Left lobe of liver (tissue), 2 donors: ENCODE data around the gene TAOK3. TPM values are rescaled to one million over a fixed set of nuclear protein-coding genes. Genes with fewer than 3 reads are reported as not detected.
"Not testable (repeated sequence)": the region's sequence is repeated elsewhere in the genome, so short reads cannot be mapped to it uniquely, and the experiment has no call there.

Source experiments
- ATAC-seq: fragments of 200-7000 bp; cut with Tn5 transposase; one replicate; pipeline ENCODE4 v1.9.1; 2020; ENCODE audit warnings: mild to moderate bottlenecking, moderate library complexity
- DNase-seq: peaks from one replicate; pipeline ENCODE4 v3.0.0-alpha.2; 2020; ENCODE audit warnings: low spot score
- total RNA-seq: library from RNA; stranded (reverse); gene quantifications from one replicate; pipeline ENCODE4 v1.2.1, GENCODE V29; 2021
- donor health status: DM: no; HTN: no; CAD: no; lungs with moderate emphysema.
- donor health status: DM: no; HTN: yes; CAD: no.

TAOK3 gene
- total RNA-seq, 1 donor from 2014 or later = 15.5 TPM

- no peak for ATAC-seq
- no peak for DNase-seq
These were observed 226.9 kb downstream of the TAOK3 start for GRCh38 chr12:118145798-118146156.

DNA sequence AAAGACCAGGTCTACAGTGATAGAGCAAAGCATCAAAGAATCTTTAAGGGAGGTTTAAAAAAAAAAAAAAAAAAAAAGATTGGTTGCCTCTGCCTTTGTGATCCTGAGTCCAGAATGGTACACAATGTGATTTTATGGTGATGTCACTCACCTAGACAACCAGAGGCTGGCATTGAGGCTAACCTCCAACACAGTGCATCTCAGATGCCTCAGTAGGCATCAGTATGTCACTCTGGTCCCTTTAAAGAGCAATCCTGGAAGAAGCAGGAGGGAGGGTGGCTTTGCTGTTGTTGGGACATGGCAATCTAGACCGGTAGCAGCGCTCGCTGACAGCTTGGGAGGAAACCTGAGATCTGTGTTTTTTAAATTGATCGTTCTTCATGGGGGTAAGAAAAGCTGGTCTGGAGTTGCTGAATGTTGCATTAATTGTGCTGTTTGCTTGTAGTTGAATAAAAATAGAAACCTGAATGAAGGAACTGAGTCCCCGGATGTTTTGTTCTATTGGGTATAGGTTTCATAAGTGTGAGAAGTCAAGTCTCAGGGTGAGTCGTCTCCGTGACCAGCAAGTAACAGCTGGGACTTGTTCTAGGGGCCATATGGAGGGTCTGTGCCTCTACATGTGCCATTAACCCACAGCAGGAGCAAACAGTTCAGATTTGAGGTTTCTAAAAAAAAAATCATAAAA, 227.5 kb downstream of the TAOK3 start:
- ATAC-seq = no peak
- no peak for DNase-seq

DNA sequence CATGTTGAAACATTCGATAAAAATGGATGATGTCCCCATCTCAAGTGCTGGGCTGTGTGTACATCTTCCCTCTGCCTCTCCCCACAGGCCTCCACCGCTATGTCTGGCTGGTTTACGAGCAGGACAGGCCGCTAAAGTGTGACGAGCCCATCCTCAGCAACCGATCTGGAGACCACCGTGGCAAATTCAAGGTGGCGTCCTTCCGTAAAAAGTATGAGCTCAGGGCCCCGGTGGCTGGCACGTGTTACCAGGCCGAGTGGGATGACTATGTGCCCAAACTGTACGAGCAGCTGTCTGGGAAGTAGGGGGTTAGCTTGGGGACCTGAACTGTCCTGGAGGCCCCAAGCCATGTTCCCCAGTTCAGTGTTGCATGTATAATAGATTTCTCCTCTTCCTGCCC, 228.2 kb downstream of the TAOK3 start:
- ATAC-seq (no peak), DNase-seq (no peak)

DNA sequence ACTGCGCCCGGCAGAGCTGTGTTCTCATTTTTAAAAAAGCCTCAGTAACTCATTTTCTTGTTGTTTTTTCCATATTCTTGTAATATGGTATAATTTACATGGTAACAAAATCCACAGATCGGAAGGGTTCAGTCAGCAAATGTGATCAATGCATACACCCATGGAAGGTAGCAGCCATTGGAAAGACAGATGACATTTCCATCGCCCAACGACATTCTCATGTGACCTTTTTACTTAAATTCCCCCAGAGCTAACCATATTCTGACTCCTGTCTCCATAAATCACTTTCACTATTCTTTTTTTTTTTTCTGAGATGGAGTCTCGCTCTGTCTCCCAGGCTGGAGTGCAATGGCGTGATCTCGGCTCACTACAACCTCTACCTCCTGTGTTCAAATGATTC, 231.9 kb downstream of the TAOK3 start:
- no peak for ATAC-seq
- DNase-seq = no peak

GRCh38 chr12:118137148-118137678, 235.5 kb downstream of the TAOK3 start:
- DNase-seq = no peak
- no peak for ATAC-seq

GRCh38 chr12:118136559-118137003, 236.1 kb downstream of the TAOK3 start:
- peak; percentile 71 for ATAC-seq
- peak; percentile 92 for DNase-seq

DNA sequence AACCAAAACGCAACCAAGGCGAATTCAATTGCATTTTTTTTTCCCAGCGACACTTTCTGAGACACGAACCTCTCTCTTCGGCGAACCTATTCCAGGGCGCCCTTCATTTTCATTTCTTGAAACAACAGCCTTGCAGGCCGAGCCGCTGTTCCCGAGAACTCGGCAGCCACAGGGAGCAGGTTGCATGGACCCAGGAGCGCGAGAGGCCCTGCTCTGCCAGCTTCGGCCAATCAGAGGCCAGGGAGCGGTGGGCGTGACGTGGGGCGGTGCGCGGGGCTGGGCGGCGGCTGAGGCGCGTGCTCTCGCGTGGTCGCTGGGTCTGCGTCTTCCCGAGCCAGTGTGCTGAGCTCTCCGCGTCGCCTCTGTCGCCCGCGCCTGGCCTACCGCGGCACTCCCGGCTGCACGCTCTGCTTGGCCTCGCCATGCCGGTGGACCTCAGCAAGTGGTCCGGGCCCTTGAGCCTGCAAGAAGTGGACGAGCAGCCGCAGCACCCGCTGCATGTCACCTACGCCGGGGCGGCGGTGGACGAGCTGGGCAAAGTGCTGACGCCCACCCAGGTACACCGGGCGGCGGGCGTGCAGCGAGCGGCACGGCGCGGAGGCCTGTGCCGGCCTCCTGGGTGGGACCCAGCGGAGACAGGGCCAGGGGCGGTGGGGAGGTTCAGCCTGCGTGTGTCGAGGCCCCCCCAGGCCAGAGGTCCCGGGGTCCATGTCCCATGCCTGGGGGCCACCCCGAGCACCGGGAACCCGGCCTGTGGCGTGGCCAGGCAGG, 236.7 kb downstream of the TAOK3 start, which contains the start of gene PEBP1:
TSS of gene PEBP1 (plus strand) at position 337 of the 771 bp plus-strand sequence. CDS start at position 423, 86 bp downstream.
- ATAC-seq (peak; percentile 90), DNase-seq (peak; percentile 98)

DNA sequence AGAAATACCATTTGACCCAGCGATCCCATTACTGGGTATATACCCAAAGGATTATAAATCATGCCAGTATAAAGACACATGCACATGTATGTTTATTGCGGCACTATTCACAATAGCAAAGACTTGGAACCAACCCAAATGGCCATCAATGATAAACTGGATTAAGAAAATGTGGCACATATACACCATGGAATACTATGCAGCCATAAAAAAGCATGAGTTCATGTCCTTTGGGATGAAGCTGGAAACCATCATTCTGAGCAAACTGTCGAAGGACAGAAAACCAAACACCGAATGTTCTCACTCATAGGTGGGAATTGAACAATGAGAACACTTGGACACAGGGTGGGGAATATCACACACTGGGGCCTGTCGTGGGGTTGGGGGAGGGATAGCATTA, 243.3 kb downstream of the TAOK3 start:
- not testable (repeated sequence) for DNase-seq, ATAC-seq

- DNase-seq = no peak
- ATAC-seq = no peak
These were observed 244.8 kb downstream of the TAOK3 start for GRCh38 chr12:118127867-118128266.

GRCh38 chr12:118126119-118126757, 246.5 kb downstream of the TAOK3 start:
- ATAC-seq = peak; percentile 81
- peak; percentile 94 for DNase-seq

- ATAC-seq (no peak), DNase-seq (no peak)
These were observed 247.0 kb downstream of the TAOK3 start for GRCh38 chr12:118125743-118126118.

GRCh38 chr12:118124333-118124874, 248.3 kb downstream of the TAOK3 start:
- DNase-seq = no peak
- ATAC-seq = peak; percentile 61

GRCh38 chr12:118122264-118122663, 250.4 kb downstream of the TAOK3 start:
- no peak for DNase-seq
- no peak for ATAC-seq

GRCh38 chr12:118120579-118121363, 251.9 kb downstream of the TAOK3 start:
- DNase-seq (peak; percentile 79), ATAC-seq (peak; percentile 91)

- DNase-seq = no peak
- ATAC-seq = no peak
These were observed 253.2 kb downstream of the TAOK3 start for GRCh38 chr12:118119449-118119879.

DNA sequence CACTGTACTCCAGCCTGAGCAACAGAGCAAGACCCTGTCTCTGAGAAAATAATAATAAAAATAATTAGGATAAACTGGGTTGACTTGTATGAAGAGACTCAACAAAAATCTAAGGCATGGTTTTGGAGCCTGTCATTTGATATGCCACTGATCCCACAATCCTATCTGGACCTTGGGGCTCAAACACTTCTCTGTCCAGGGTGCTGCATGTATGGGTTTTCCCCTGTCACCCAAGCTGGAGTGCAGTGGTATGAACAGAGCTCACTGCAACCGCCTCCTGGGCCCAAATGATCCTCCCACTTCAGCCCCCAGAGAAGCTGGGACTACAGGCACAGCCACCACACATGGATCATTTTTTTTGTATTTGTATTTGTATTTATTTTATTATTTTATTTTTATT, 263.6 kb downstream of the TAOK3 start:
- ATAC-seq (no peak), DNase-seq (no peak)

DNA sequence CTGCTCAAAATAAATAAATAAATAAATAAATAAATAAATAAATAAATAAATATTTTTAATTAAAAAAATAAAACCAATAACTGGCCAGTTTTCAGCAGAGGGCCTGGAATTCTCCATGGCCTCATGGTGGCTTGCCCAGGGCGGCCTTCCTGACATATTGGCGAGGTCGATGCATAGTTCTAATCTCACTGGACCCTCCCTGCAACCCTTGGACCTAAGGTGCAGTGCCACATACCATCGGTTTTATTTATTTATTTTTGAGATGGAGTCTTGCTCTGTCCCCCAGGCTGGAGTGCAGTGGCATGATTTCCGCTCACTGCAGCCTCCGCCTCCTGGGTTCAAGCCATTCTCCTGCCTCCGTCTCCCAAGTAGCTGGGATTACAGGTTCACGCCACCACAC, 265.0 kb downstream of the TAOK3 start:
- ATAC-seq = no peak
- no peak for DNase-seq

DNA sequence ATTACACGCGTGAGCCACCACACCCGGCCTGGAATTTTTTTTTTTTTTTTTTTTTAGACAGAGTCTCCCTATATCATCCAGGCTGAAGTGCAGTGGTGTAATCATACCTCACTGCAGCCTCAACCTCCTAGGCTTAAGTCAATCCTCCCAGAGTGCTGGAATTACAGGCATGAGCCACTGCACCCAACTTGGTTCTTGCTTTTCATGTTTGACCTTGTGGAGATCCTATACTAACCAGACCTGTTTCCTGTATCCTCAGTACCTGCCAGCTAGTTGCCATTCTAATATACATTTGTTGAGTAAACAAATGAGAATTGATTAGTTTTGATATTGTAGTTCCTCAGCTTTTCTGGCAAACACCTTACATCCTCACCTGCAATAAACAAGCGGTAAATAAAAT, 265.7 kb downstream of the TAOK3 start:
- no peak for DNase-seq
- ATAC-seq = no peak

DNA sequence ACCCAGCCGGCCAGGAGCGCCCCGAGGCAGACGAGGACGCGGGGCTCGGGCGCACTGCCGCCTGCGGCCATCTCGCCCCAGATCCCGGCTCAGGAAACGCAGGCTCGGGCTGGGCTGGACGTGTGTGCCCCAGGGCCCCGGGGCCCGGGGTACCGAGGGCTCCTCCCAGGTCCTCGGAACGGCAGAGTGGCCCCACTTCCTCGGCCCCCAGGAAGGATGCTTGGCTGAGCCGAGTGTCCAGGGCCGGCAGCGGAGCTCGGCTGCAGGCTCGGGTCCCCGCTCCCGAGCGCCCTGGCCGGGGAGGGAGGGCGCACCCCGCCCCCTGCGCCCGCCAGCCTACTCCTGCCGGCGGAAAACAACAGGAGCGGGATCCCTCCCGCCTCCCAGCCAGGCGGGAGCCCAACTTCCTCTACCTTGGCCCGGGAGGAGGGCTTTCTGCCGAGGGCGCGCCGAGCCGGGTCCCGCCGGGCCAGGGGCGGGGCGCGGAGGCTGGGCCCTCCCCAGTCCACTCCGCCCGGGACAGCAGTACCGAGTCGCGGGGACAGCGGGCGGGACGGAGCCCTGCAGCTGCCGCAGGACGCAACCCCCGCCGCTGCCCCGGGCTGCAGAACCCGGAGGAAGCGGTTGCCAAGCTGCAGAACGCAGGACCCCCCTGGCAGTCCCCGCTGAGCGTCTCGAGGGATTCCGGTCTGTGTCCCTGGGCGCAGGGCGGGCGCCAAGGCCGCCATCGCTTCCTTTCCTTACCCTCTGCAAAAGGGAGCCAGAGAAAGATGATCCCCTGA, 268.9 kb downstream of the TAOK3 start, which contains the start of gene VSIG10:
TSS of gene VSIG10 (minus strand) at position 411 of the 782 bp plus-strand sequence. CDS start at position 71, 340 bp downstream.
- DNase-seq = peak; percentile 87
- peak; percentile 95 for ATAC-seq
